ENCODE data around the gene ACVR2A. TPM values are rescaled to one million over a fixed set of nuclear protein-coding genes. Genes with fewer than 3 reads are reported as not detected.

The ACVR2A gene
- total and polyA plus RNA-seq, 5 donors from 2014 or later = 0.87 to 12.4 (median 4.1) TPM

DNA sequence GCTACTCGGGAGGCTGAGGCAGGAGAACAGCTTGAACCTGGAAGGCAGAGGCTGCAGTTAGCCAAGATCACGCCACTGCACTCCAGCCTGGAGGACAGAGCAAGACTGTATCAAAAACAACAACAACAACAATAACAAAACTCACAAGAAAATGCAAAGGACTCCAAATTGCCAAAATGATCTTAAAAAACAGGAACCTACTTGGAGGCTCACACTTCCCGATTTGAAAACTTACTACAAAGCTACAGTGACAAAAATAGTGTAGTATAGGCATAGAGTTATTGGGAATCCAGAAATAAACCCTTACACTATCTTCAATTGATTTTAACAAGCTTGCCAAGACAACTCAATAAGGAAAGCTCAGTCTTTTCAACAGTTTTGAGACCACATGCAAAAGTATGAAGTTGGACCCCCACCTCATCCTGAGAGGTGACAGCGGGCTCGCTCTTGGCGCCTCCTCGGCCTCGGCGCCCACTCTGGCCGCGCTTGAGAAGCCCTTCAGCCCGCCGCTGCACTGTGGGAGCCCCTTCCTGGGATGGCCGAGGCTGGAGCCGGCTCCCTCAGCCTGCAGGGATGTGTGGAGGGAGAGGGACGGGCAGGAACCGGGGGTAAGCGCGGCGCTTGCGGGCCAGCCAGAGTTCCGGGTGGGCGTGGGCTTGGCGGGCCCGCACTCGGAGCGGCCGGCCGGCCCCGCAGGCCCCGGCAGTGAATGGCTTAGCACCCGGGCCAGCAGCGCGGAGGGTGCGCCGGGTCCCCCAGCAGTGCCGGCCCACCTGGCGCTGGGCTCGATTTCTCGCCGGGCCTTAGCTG, 18.3 kb upstream of the ACVR2A start:
- Mint-ChIP-seq H3K4me3 (no peak overlapping the region), H3K36me3 (no peaks in the 10 kb centered on the region), H3K27ac (no peak overlapping the region), H3K4me1 (no peaks in the 10 kb centered on the region), H3K9me3 (peaks cover 0 to 9% (median 3%) of the 10 kb centered on the region in 7 donors), H3K27me3 (peaks cover 12% of the 10 kb centered on the region)
- no peak overlapping the region for H3K27ac ChIP-seq (ENCODE audit: insufficient read depth, low read length, poor library complexity, severe bottlenecking)
- H3K27me3 ChIP-seq (ENCODE audit: control insufficient read depth, insufficient read depth, low read length) = peaks cover 6% of the 10 kb centered on the region
- ATAC-seq (ENCODE audit: low read depth in 2 of 2) (no peak), DNase-seq (no peak)
- no peaks in the 10 kb centered on the region for H3K36me3 ChIP-seq (ENCODE audit: control insufficient read depth, insufficient read depth, low read length)
- peaks cover 0 to 4% of the 10 kb centered on the region in 2 experiments for H3K9me3 ChIP-seq (ENCODE audit: control insufficient read depth in 2 of 2, low read length in 2 of 2)
- H3K4me1 ChIP-seq (ENCODE audit: control insufficient read depth, insufficient read depth, low read length, poor library complexity, severe bottlenecking) = no peaks in the 10 kb centered on the region
- H3K4me3 ChIP-seq (ENCODE audit: low read depth, low read length) = no peak overlapping the region

GRCh38 chr2:147827088-147827375, 17.8 kb upstream of the ACVR2A start:
- no peak for DNase-seq
- peaks cover 12% of the 10 kb centered on the region for H3K27me3 Mint-ChIP-seq
- no peak overlapping the region for H3K27ac Mint-ChIP-seq
- peaks cover 0 to 9% (median 3%) of the 10 kb centered on the region in 7 donors for H3K9me3 Mint-ChIP-seq
- Histone ChIP-seq H3K4me1 (ENCODE audit: control insufficient read depth, insufficient read depth, low read length, poor library complexity, severe bottlenecking) (no peaks in the 10 kb centered on the region), H3K4me3 (ENCODE audit: low read depth, low read length) (no peak overlapping the region), H3K27ac (ENCODE audit: insufficient read depth, low read length, poor library complexity, severe bottlenecking) (no peak overlapping the region), H3K27me3 (ENCODE audit: control insufficient read depth, insufficient read depth, low read length) (peaks cover 5% of the 10 kb centered on the region), H3K9me3 (ENCODE audit: control insufficient read depth in 2 of 2, low read length in 2 of 2) (peaks cover 0 to 4% of the 10 kb centered on the region in 2 experiments), H3K36me3 (ENCODE audit: control insufficient read depth, insufficient read depth, low read length) (no peaks in the 10 kb centered on the region)
- no peaks in the 10 kb centered on the region for H3K36me3 Mint-ChIP-seq
- H3K4me1 Mint-ChIP-seq = no peaks in the 10 kb centered on the region
- H3K4me3 Mint-ChIP-seq = no peak overlapping the region
- no peak for ATAC-seq (ENCODE audit: low read depth in 2 of 2)

- Mint-ChIP-seq H3K4me1 (no peaks in the 10 kb centered on the region), H3K4me3 (no peak overlapping the region), H3K9me3 (peaks cover 0 to 4% (median 0%) of the 10 kb centered on the region in 7 donors), H3K27ac (no peak overlapping the region), H3K36me3 (no peaks in the 10 kb centered on the region), H3K27me3 (peaks cover 1% of the 10 kb centered on the region)
- Histone ChIP-seq H3K27me3 (ENCODE audit: control insufficient read depth, insufficient read depth, low read length) (peaks cover 6% of the 10 kb centered on the region), H3K27ac (ENCODE audit: insufficient read depth, low read length, poor library complexity, severe bottlenecking) (no peak overlapping the region), H3K4me3 (ENCODE audit: low read depth, low read length) (no peak overlapping the region), H3K36me3 (ENCODE audit: control insufficient read depth, insufficient read depth, low read length) (no peaks in the 10 kb centered on the region), H3K4me1 (ENCODE audit: control insufficient read depth, insufficient read depth, low read length, poor library complexity, severe bottlenecking) (no peaks in the 10 kb centered on the region), H3K9me3 (ENCODE audit: control insufficient read depth in 2 of 2, low read length in 2 of 2) (no peaks in the 10 kb centered on the region)
- DNase-seq = no peak
- ATAC-seq (ENCODE audit: low read depth in 2 of 2) = no peak
These were observed 15.7 kb upstream of the ACVR2A start for GRCh38 chr2:147829106-147829505.

DNA sequence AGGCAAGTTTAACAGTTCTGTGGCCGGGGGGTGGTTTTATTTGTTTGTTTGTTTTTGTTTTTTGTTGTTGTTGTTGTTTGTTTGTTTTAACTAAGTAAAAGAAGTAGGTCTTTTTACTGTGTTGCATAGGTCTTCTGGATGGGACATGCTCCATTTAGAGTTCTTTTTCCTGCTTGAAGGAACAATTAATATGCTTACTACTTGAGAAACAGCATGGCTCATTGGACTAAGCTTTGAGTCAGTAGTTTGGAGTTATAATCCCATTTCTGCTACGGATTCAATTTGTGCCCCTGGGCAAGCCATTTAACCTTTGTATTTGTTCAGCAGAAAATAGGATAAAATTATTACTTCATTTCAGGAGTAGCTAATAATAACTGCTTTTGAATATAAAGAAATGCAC, 8.7 kb upstream of the ACVR2A start:
- H3K9me3 Mint-ChIP-seq = peaks cover 0 to 7% (median 2%) of the 10 kb centered on the region in 7 donors
- H3K4me1 Mint-ChIP-seq = peaks cover 0 to 7% (median 0%) of the 10 kb centered on the region in 4 donors
- H3K27me3 Mint-ChIP-seq = peaks cover 36% of the 10 kb centered on the region

DNA sequence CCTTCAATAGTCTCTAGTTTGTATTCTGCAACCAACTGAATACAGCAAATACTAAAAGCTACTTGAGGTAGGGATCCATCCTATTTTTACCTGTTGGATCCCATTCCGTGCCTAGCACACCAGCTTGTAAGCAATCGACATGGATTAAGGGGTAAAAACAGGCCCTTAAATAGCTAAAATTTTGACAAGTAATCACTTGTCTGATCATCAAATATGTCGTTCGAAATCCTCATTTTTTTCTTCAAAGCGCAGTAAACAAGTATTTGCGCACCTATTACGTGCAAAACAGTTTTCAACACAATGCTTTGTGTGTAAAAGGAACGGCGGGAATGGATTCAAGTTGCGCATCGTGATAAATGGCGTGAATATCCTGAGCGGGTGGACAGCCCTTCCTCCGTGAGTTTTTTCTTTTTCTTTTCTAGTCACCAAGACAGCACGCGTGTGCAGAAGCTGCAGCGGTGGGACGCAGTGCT, 1.4 kb upstream of the ACVR2A start:
- H3K4me1 Mint-ChIP-seq = peaks cover 17 to 42% (median 28%) of the 10 kb centered on the region in 4 donors
- peaks cover 6% of the 10 kb centered on the region for H3K27me3 ChIP-seq (ENCODE audit: control insufficient read depth, insufficient read depth, low read length)
- H3K9me3 Mint-ChIP-seq = peaks cover 0 to 7% (median 2%) of the 10 kb centered on the region in 7 donors

More for the DNA sequence above, 8.7 kb upstream of the ACVR2A start:
- Histone ChIP-seq H3K4me1 (ENCODE audit: control insufficient read depth, insufficient read depth, low read length, poor library complexity, severe bottlenecking) (no peaks in the 10 kb centered on the region), H3K27me3 (ENCODE audit: control insufficient read depth, insufficient read depth, low read length) (peaks cover 11% of the 10 kb centered on the region), H3K27ac (ENCODE audit: insufficient read depth, low read length, poor library complexity, severe bottlenecking) (no peak overlapping the region), H3K4me3 (ENCODE audit: low read depth, low read length) (no peak overlapping the region), H3K36me3 (ENCODE audit: control insufficient read depth, insufficient read depth, low read length) (no peaks in the 10 kb centered on the region), H3K9me3 (ENCODE audit: control insufficient read depth in 2 of 2, low read length in 2 of 2) (no peaks in the 10 kb centered on the region)
- Mint-ChIP-seq H3K36me3 (no peaks in the 10 kb centered on the region), H3K4me3 (no peak overlapping the region), H3K27ac (no peak overlapping the region)
- no peak for DNase-seq
- no peak for ATAC-seq (ENCODE audit: low read depth in 2 of 2)

GRCh38 chr2:147843864-147844696, 749 bp upstream of the ACVR2A start:
- ATAC-seq (ENCODE audit: low read depth in 2 of 2) = peak; percentile 74 to 83
- peak; percentile 75 to 81 (median 80) for DNase-seq
- Histone ChIP-seq H3K27me3 (ENCODE audit: control insufficient read depth, insufficient read depth, low read length) (peaks cover 6% of the 10 kb centered on the region), H3K4me1 (ENCODE audit: control insufficient read depth, insufficient read depth, low read length, poor library complexity, severe bottlenecking) (peaks cover 11% of the 10 kb centered on the region), H3K9me3 (ENCODE audit: control insufficient read depth in 2 of 2, low read length in 2 of 2) (no peaks in the 10 kb centered on the region), H3K36me3 (ENCODE audit: control insufficient read depth, insufficient read depth, low read length) (no peaks in the 10 kb centered on the region), H3K27ac (ENCODE audit: insufficient read depth, low read length, poor library complexity, severe bottlenecking) (no peak overlapping the region), H3K4me3 (ENCODE audit: low read depth, low read length) (peak overlapping the region; percentile 88)
- Mint-ChIP-seq H3K9me3 (peaks cover 0 to 2% (median 2%) of the 10 kb centered on the region in 7 donors), H3K4me1 (peaks cover 16 to 44% (median 27%) of the 10 kb centered on the region in 4 donors), H3K4me3 (peak overlapping the region; percentile 93 to 97 (median 95)), H3K27me3 (peaks cover 63% of the 10 kb centered on the region), H3K27ac (peak overlapping the region; percentile 52 to 93 (median 91)), H3K36me3 (no peaks in the 10 kb centered on the region)

More for the DNA sequence above, 1.4 kb upstream of the ACVR2A start:
- no peaks in the 10 kb centered on the region for H3K36me3 Mint-ChIP-seq
- Histone ChIP-seq H3K27ac (ENCODE audit: insufficient read depth, low read length, poor library complexity, severe bottlenecking) (no peak overlapping the region), H3K4me1 (ENCODE audit: control insufficient read depth, insufficient read depth, low read length, poor library complexity, severe bottlenecking) (peaks cover 11% of the 10 kb centered on the region), H3K4me3 (ENCODE audit: low read depth, low read length) (peak overlapping the region; percentile 75), H3K36me3 (ENCODE audit: control insufficient read depth, insufficient read depth, low read length) (no peaks in the 10 kb centered on the region), H3K9me3 (ENCODE audit: control insufficient read depth in 2 of 2, low read length in 2 of 2) (no peaks in the 10 kb centered on the region)
- H3K27ac Mint-ChIP-seq = peak overlapping the region; percentile 11 to 45 (median 16)
- ATAC-seq (ENCODE audit: low read depth in 2 of 2) (no peak), DNase-seq (no peak)
- H3K4me3 Mint-ChIP-seq = peak overlapping the region; percentile 87 to 95 (median 88)
- peaks cover 63% of the 10 kb centered on the region for H3K27me3 Mint-ChIP-seq

- H3K4me1 ChIP-seq (ENCODE audit: control insufficient read depth, insufficient read depth, low read length, poor library complexity, severe bottlenecking) = peaks cover 11% of the 10 kb centered on the region
- peaks cover 6% of the 10 kb centered on the region for H3K27me3 ChIP-seq (ENCODE audit: control insufficient read depth, insufficient read depth, low read length)
- no peaks in the 10 kb centered on the region for H3K36me3 Mint-ChIP-seq
- H3K4me3 Mint-ChIP-seq = peak overlapping the region; percentile 93 to 96 (median 95)
- H3K27me3 Mint-ChIP-seq = peaks cover 62% of the 10 kb centered on the region
- H3K27ac ChIP-seq (ENCODE audit: insufficient read depth, low read length, poor library complexity, severe bottlenecking) = no peak overlapping the region
- H3K36me3 ChIP-seq (ENCODE audit: control insufficient read depth, insufficient read depth, low read length) = no peaks in the 10 kb centered on the region
- H3K4me3 ChIP-seq (ENCODE audit: low read depth, low read length) = peak overlapping the region; percentile 94
- DNase-seq = peak; percentile 4 to 43 (median 40)
- H3K4me1 Mint-ChIP-seq = peaks cover 16 to 47% (median 31%) of the 10 kb centered on the region in 4 donors
- no peaks in the 10 kb centered on the region for H3K9me3 ChIP-seq (ENCODE audit: control insufficient read depth in 2 of 2, low read length in 2 of 2)
- ATAC-seq (ENCODE audit: low read depth in 2 of 2) = peak in 1 of 2 donors; percentile 13
- peak overlapping the region; percentile 72 to 91 (median 76) for H3K27ac Mint-ChIP-seq
- peaks cover 0 to 3% (median 0%) of the 10 kb centered on the region in 7 donors for H3K9me3 Mint-ChIP-seq
These were observed 662 bp downstream of the ACVR2A start for GRCh38 chr2:147845411-147845971.

Data from CD4-positive, CD25-positive, alpha-beta regulatory T cell (primary cell).